HCT116 (cell line): ENCODE measurements around the gene CYP2B6. TPM values are rescaled to one million over a fixed set of nuclear protein-coding genes. Genes with fewer than 3 reads are reported as not detected.
"Not testable (repeated sequence)": the region's sequence is repeated elsewhere in the genome, so short reads cannot be mapped to it uniquely, and the experiment has no call there.

ENCODE experiments used
- ATAC-seq: fragments of 200-7000 bp; cut with Tn5 transposase; 2 replicates; pipeline ENCODE4 v1.9.1; 2020; ENCODE audit warnings: mild to moderate bottlenecking, moderate library complexity
- BruUV-seq: library from RNA; stranded (reverse); fragments of 400-500 nt; replicated peaks from 2 replicates; lab custom pipeline; 2021; lab: Mats Ljungman, UMichigan
- CTCF ChIA-PET: fragments of 300-600 bp; sonication (Branson Sonifier 250); formaldehyde crosslinking; loops from one replicate; lab custom pipeline; 2021; ENCODE audit warnings: antibody characterized with exemption; lab: Charles Lee
- POLR2A ChIA-PET: fragments of 300-600, 350-600 bp; sonication (Branson Sonifier 250); formaldehyde crosslinking; loops from one replicate; lab custom pipeline; 2021; ENCODE audit warnings: antibody characterized with exemption; lab: Charles Lee
- RAD21 ChIA-PET, 2 experiments: fragments of 300-600 bp; sonication (Branson Sonifier 250); formaldehyde crosslinking; loops; one replicate each; lab custom pipeline; 2023; ENCODE audit warnings: low total read pairs in 2 of 2; ENCODE audit not compliant: uncharacterized antibody in 2 of 2, unreplicated experiment in 2 of 2, low non-redundant PET in 1 of 2; lab: Charles Lee
- DNase-seq: peaks from one replicate; pipeline ENCODE4 v3.0.0-alpha.2; 2010; ENCODE audit warnings: low read depth, low spot score
- H2AFZ ChIP-seq: fragments of 200-600 bp; shearing (Covaris generic), sonication (generic); 2 replicates; pipeline ENCODE4 v1.6.1; 2017; ENCODE audit warnings: low read depth, mixed run types, mixed read lengths, antibody characterized with exemption, low read length; ENCODE audit not compliant: poor library complexity, severe bottlenecking
- H3K27ac ChIP-seq: 2 replicates; pipeline ENCODE4 v1.5.1; 2012; ENCODE audit warnings: low read depth, low read length
- H3K27me3 ChIP-seq: fragments of 200-600 bp; sonication (generic); 2 replicates; pipeline ENCODE4 v1.6.1; 2016; ENCODE audit warnings: mixed run types, low read length, mixed read lengths; ENCODE audit not compliant: insufficient read depth
- H3K36me3 ChIP-seq, 2 experiments: fragments of 200-500 bp in 1 of 2; fragments of 200-600 bp in 1 of 2; sonication (Bioruptor generic) in 1 of 2; sonication (generic) in 1 of 2; 2 replicates each; pipeline versions ENCODE4 v1.5.1 to v1.6.1; 2014 to 2016; ENCODE audit warnings: low read length in 2 of 2, inconsistent platforms in 1 of 2, mixed read lengths in 1 of 2, mixed run types in 1 of 2; ENCODE audit not compliant: insufficient read depth in 2 of 2, control insufficient read depth in 1 of 2
- H3K4me1 ChIP-seq, 2 experiments: fragments of 200-600 bp in 1 of 2; sonication (generic) in 1 of 2; 2 replicates each; pipeline versions ENCODE4 v1.5.1 to v1.6.1; 2012 to 2017; ENCODE audit warnings: low read length in 2 of 2, inconsistent platforms in 1 of 2, mild to moderate bottlenecking in 1 of 2, mixed read lengths in 1 of 2, mixed run types in 1 of 2, moderate library complexity in 1 of 2; ENCODE audit not compliant: insufficient read depth in 2 of 2, control insufficient read depth in 1 of 2
- H3K4me2 ChIP-seq: fragments of 200-600 bp; sonication (generic); 2 replicates; pipeline ENCODE4 v1.6.1; 2017; ENCODE audit warnings: mixed run types, low read length, mixed read lengths
- H3K4me3 ChIP-seq, 2 experiments: fragments of 200-600 bp in 1 of 2; sonication (generic) in 1 of 2; replicated peaks in 1 of 2; 2 replicates each; pipeline ENCODE4 v1.5.1; 2011 to 2016; ENCODE audit warnings: low read length in 2 of 2, control low read depth in 1 of 2, low read depth in 1 of 2, mild to moderate bottlenecking in 1 of 2, mixed read lengths in 1 of 2, mixed run types in 1 of 2
- H3K79me2 ChIP-seq: fragments of 200-600 bp; sonication (generic); 2 replicates; pipeline ENCODE4 v1.6.1; 2017; ENCODE audit warnings: mild to moderate bottlenecking, mixed run types, low read length, moderate library complexity, mixed read lengths; ENCODE audit not compliant: insufficient read depth
- H3K9ac ChIP-seq: fragments of 200-600 bp; sonication (generic); 2 replicates; pipeline ENCODE4 v1.6.1; 2016; ENCODE audit warnings: low read length, mixed read lengths
- H3K9me2 ChIP-seq: fragments of 200-600 bp; sonication (generic), shearing (Covaris generic); 2 replicates; pipeline ENCODE4 v1.6.1; 2017; ENCODE audit warnings: mixed run types, mild to moderate bottlenecking, moderate library complexity; ENCODE audit not compliant: insufficient read depth
- H3K9me3 ChIP-seq, 2 experiments: fragments of 200-500 bp in 1 of 2; fragments of 200-600 bp in 1 of 2; sonication (Bioruptor generic) in 1 of 2; sonication (generic) in 1 of 2; 2 replicates each; pipeline ENCODE4 v1.6.1; 2014 to 2017; ENCODE audit warnings: low read length in 2 of 2, mixed read lengths in 2 of 2, inconsistent platforms in 1 of 2, low read depth in 1 of 2, mild to moderate bottlenecking in 1 of 2, mixed run types in 1 of 2, moderate library complexity in 1 of 2; ENCODE audit not compliant: control insufficient read depth in 1 of 2, insufficient read depth in 1 of 2
- H4K20me1 ChIP-seq: fragments of 200-600 bp; sonication (generic), shearing (Covaris generic); 2 replicates; pipeline ENCODE4 v1.6.1; 2017; ENCODE audit warnings: mixed run types, mild to moderate bottlenecking, moderate library complexity; ENCODE audit not compliant: insufficient read depth
- ELF1 ChIP-seq: IDR thresholded peaks from 2 replicates; pipeline ENCODE4 v1.6.1; 2012; ENCODE audit warnings: low read depth, borderline replicate concordance
- EZH2 ChIP-seq: fragments of 200-600 bp; sonication (generic); IDR thresholded peaks from 2 replicates; pipeline ENCODE4 v1.6.1; 2017; ENCODE audit warnings: antibody characterized with exemption, mixed run types
- FOSL1 ChIP-seq: IDR thresholded peaks from 2 replicates; pipeline ENCODE4 v1.6.1; 2012; ENCODE audit warnings: low read depth
- SRF ChIP-seq: IDR thresholded peaks from 2 replicates; pipeline ENCODE4 v1.6.1; 2012; ENCODE audit warnings: low read depth
- ZFX ChIP-seq: fragments of 450-650 bp; IDR thresholded peaks from 2 replicates; pipeline ENCODE4 v1.6.1; 2017
- intact Hi-C: fragments of 100-400 bp; cut with micrococcal nuclease; formaldehyde crosslinking; loops from 2 replicates; pipeline ENCODE4 v1.10.0; 2022
- total RNA-seq: library from RNA; stranded (reverse); gene quantifications from one replicate; pipeline ENCODE4 v1.2.1, GENCODE V29; 2021; ENCODE audit not compliant: unreplicated experiment

Gene CYP2B6
- total RNA-seq, 1 experiment from 2014 or later: 0.74 TPM

DNA sequence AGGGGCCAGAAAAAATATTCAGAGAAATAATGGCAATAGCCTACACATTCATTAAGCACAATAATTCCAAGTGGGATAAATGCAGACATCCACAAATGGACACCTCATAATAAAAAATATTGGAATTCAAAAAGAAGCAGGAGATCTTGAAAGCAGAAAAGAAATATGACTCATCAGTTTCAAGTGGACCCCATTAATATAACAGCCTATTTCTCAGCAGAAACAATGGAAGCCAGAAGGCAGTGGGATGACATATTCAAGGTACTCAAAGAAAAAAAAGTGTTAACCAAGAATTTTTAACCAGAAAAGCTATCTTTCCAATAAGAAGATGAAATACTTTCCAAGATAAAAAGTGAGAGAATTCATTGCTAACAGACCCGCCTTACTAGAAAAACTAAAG, 48.7 kb downstream of the CYP2B6 start:
- no peaks in the 10 kb centered on the region for H3K9me2 ChIP-seq
- H3K4me1 ChIP-seq: no peaks in the 10 kb centered on the region
- ChIA-PET CTCF (no interaction called here), RAD21 (no interaction called here), POLR2A (no interaction called here)
- no peak overlapping the region for H3K9ac ChIP-seq
- H2AFZ ChIP-seq: no peak overlapping the region
- ATAC-seq: no peak
- no peaks in the 10 kb centered on the region for H4K20me1 ChIP-seq
- intact Hi-C loops: no loop called here
- no TSS peak for BruUV-seq
- H3K36me3 ChIP-seq: no peaks in the 10 kb centered on the region
- H3K27ac ChIP-seq: no peak overlapping the region
- TF ChIP-seq SRF: no peak
- TF ChIP-seq ZFX: no peak
- TF ChIP-seq ELF1: no peak
- TF ChIP-seq EZH2: no peak
- TF ChIP-seq, all 23 proteins: peak for 0
- no peaks in the 10 kb centered on the region for H3K27me3 ChIP-seq
- no peaks in the 10 kb centered on the region for H3K79me2 ChIP-seq
- H3K4me2 ChIP-seq: no peak overlapping the region
- DNase-seq: no peak
- H3K9me3 ChIP-seq: no peaks in the 10 kb centered on the region
- H3K4me3 ChIP-seq: no peak overlapping the region

DNA sequence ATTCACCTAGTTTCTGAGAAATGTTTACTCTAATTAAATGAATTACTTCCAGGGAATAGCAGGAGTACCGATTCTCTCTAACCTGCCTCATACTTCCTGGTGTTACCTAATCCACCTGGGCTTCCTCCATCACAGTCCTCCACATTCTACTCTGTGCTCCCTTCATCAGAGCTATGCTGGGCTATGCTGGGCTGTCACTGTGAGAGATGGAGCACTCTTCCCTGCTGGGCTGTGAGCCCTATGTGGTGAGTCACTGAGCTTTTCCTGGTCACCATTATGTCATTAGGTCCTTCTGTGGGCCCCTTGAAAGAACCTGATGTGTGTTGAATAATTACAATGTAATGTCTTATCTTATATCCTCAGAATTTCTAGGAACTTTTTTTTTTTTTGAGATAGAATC, 54.0 kb downstream of the CYP2B6 start:
- intact Hi-C loops, H3K4me1 ChIP-seq, DNase-seq, H3K27ac ChIP-seq, H3K27me3 ChIP-seq, H2AFZ ChIP-seq, RAD21 ChIA-PET, H3K4me2 ChIP-seq, BruUV-seq, H3K9me3 ChIP-seq, H3K36me3 ChIP-seq, H3K9me2 ChIP-seq, H3K9ac ChIP-seq, H3K4me3 ChIP-seq, H3K79me2 ChIP-seq, H4K20me1 ChIP-seq, CTCF ChIA-PET, POLR2A ChIA-PET: not testable (repeated sequence)
- 0 out of 2 replicates have a peak, but pooled peaks have one; percentile 9 for TF ChIP-seq FOSL1
- peak; percentile 52; the same call in 1 of the 2 replicates for ATAC-seq
